Epithelial cell of esophagus (primary cell): ENCODE data around the gene HDAC9.
A peak's percentile ranks its signal among the peaks of the same experiment; 100 is the strongest.

Experiments used
- DNase-seq: peaks from one replicate; pipeline ENCODE4 v3.0.0; 2010; ENCODE audit warnings: low read depth
- H3K4me3 ChIP-seq: 2 replicates; pipeline ENCODE4 v1.5.1; 2011; ENCODE audit warnings: mild to moderate bottlenecking, low read length, control low read depth
- CTCF ChIP-seq: IDR thresholded peaks from 2 replicates; pipeline ENCODE4 v1.5.1; 2011; ENCODE audit warnings: low read depth, mild to moderate bottlenecking, low read length, control low read depth, inconsistent platforms; ENCODE audit not compliant: insufficient read depth; ENCODE audit errors: missing control alignments

HDAC9 gene

GRCh38 chr7:18558910-18559309, 63.4 kb downstream of the HDAC9 start:
- TF ChIP-seq CTCF = no peak
- DNase-seq = peak; percentile 67
- no peak overlapping the region for H3K4me3 ChIP-seq

DNA sequence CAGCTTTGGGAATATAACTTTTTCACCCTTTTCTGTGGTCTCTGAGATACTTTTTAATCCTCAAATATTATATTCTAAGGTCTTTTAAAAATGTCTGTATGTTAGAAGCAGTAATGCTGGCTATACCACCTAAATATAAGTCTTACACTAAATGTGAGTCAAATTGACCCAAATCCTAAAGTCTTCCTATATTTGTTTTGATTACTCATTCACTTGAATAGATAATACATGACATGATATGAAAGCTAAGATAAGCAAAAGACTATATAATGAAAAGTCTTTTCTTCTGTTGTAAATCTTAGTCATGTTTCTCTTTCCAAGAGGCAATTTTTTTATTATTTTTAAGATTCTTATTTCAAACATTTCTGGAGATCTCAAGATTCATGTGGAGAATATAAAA, 64.2 kb downstream of the HDAC9 start:
- no peak overlapping the region for H3K4me3 ChIP-seq
- no peak for TF ChIP-seq CTCF
- DNase-seq = no peak

DNA sequence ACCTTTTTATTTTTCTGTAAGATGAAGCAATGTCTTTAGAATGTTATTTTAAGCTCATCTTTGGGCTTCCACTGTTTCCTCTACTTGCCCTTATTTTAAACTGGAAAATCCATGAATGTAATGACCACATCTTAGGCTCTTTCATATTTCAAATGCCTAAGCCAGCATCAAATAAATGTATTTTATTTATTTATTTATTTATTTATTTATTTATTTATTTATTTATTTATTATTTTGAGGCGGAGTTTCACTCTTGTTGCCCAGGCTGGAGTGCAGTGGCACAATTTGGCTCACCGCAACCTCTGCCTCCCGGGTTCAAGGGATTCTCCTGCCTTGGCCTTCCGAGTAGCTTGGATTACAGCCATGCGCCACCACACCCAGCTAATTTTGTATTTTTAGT, 69.2 kb downstream of the HDAC9 start:
- TF ChIP-seq CTCF = no peak
- no peak for DNase-seq

GRCh38 chr7:18565337-18565736, 69.8 kb downstream of the HDAC9 start:
- no peak for TF ChIP-seq CTCF
- no peak overlapping the region for H3K4me3 ChIP-seq
- DNase-seq = no peak

More for the DNA sequence above, 69.2 kb downstream of the HDAC9 start:
- H3K4me3 ChIP-seq = no peak overlapping the region

GRCh38 chr7:18566205-18566604, 70.7 kb downstream of the HDAC9 start:
- TF ChIP-seq CTCF = no peak
- H3K4me3 ChIP-seq = no peak overlapping the region
- DNase-seq = no peak

DNA sequence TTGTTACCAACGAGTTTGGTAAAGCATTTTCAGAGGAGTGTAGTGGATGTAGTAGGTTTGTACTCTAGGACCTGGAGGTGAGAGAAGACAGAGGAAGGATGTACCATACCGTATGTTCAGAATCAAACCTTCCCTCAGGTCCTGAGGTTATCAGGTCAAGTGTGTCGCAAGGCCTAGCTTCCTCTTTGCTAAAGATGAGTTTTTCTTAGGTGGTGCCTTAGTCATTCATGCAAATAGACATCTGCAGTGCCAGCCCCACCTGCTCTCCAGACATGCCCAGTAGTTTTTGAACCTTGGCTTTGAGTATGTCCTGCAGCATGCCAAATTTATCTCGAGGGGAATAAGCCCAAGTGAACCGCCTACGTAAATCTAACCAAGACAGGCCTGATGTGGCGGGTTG, 71.3 kb downstream of the HDAC9 start:
- DNase-seq = peak; percentile 49
- TF ChIP-seq CTCF = no peak
- H3K4me3 ChIP-seq = no peak overlapping the region

- TF ChIP-seq CTCF = no peak
- no peak for DNase-seq
- H3K4me3 ChIP-seq = no peak overlapping the region
Observed at GRCh38 chr7:18570441-18570840, 74.9 kb downstream of the HDAC9 start.
